ENCODE results near the gene PPP6R2.
"Not testable (repeated sequence)": the region's sequence is repeated elsewhere in the genome, so short reads cannot be mapped to it uniquely, and the experiment has no call there.

Gene PPP6R2

DNA sequence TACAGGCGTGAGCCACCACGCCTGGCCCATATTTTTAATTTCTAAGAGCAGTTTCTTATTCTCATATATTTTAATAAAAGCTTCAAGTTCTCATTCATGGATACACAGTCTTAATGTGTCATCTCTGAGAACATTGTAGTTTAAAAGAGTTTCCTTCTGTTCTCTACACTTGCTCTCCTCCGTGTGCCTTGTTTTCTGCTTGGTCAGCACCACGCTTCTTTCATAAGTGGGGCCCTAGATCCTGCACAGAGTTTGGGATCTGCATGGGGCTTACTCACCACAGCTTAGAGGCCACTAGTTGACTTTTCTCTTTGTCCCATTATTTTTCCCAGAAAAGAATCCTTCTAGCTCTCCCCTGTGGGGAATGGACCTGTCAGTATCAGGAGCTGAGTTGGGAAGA is 58.8 kb downstream of the PPP6R2 start:
- no peak for TF ChIP-seq ZNF274 (IDR thresholded peaks at IDR 0.05; ENCODE audit: low read depth, low read length)
- no peak overlapping the region for H3K4me3 ChIP-seq (ENCODE audit: low read length)

DNA sequence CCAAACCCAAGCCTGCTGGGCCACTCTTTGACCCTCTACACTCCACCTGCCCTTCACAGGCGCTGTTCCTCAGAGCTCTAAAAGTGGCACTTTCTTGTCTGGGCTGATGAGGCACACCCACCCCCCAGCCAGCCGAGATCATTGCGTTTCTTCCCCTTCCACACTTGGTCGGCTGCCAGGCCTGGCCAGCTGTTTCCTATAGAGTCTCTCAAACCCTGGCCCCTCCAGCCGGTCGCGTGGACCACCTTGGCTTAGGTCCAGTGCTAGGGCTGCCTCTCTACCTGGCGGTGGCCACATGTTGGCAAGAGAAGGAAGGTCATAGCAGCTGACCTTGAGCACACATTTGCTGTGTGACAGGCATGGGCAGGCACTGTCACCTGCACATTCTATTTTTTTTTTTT is 60.6 kb downstream of the PPP6R2 start:
- H3K4me3 ChIP-seq (ENCODE audit: low read length), result no peak overlapping the region
- TF ChIP-seq ZNF274 (IDR thresholded peaks at IDR 0.05; ENCODE audit: low read depth, low read length), result no peak

DNA sequence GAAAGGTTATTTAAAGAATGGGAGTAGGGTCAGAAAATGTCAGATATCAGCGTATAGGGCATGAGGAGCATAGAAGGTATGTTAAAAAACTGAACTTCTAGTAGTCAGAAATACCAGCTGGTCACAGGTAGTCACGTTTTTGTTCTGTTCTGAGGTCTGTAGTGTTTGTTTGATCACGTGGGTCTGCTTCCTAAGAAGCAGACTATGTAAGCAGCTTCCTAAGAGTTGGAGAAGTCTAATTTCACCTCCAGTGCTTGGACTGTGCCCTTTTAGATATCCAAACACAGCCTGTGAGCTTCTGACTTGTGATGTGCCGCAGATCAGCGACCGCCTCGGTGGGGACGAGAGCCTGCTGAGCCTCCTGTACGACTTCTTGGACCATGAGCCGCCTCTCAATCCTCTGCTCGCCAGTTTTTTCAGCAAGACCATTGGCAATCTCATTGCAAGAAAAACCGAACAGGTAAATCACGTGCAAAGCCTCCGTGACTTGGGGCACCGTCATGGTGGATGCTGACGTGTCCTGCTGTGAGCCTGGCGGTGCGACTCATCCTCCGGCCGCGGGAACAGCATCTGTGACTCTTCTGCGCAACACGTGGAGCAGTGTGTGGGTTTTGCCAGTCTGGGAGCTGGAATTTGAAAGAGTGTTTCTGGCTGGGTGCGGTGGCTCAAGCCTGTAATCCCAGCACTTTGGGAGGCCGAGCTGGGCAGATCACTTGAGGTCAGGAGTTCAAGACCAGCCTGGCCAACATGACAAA is 63.5 kb downstream of the PPP6R2 start:
- no peak overlapping the region for H3K4me3 ChIP-seq (ENCODE audit: low read length)
- TF ChIP-seq ZNF274 (IDR thresholded peaks at IDR 0.05; ENCODE audit: low read depth, low read length), result no peak

DNA sequence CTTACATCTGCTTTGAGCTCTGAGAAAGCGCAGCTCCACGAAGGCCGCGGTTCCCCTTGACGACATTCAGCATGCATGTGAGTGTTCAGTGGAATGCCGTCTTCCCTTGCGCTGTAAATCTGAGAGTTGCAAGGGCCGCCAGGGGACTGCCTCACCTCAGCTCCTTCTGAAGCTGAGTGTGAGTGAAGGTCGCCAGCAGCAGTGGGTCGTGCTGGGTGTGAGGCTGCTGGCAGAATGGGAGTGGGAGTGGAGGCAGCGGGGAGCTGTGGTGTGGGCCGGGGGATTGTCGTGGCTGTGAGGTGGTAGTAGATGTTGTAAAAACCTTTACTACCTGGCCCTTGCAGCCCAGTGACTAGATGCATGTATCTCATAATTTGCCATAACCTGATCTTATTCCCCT is 65.2 kb downstream of the PPP6R2 start:
- TF ChIP-seq ZNF274 (IDR thresholded peaks at IDR 0.05; ENCODE audit: low read depth, low read length), result no peak
- H3K4me3 ChIP-seq (ENCODE audit: low read length), result no peak overlapping the region

DNA sequence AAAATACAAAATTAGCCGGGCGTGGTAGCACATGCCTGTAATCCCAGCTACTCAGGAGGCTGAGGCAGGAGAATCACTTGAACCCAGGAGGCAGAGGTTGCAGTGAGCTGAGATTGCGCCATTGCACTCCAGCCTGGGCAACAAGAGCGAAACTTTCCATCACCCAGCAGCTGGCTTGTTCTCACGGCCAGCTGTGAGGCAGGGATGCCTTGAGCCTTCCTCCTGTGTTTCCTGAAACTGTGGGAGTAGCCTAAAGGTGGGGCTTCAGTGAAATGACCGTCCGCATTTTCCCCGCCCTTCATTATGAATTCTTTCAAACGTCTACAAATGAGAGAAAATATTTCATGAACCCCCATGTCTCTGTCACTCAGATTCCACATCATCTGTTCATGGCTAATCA is 65.8 kb downstream of the PPP6R2 start:
- H3K4me3 ChIP-seq (ENCODE audit: low read length), result not testable (repeated sequence)

DNA sequence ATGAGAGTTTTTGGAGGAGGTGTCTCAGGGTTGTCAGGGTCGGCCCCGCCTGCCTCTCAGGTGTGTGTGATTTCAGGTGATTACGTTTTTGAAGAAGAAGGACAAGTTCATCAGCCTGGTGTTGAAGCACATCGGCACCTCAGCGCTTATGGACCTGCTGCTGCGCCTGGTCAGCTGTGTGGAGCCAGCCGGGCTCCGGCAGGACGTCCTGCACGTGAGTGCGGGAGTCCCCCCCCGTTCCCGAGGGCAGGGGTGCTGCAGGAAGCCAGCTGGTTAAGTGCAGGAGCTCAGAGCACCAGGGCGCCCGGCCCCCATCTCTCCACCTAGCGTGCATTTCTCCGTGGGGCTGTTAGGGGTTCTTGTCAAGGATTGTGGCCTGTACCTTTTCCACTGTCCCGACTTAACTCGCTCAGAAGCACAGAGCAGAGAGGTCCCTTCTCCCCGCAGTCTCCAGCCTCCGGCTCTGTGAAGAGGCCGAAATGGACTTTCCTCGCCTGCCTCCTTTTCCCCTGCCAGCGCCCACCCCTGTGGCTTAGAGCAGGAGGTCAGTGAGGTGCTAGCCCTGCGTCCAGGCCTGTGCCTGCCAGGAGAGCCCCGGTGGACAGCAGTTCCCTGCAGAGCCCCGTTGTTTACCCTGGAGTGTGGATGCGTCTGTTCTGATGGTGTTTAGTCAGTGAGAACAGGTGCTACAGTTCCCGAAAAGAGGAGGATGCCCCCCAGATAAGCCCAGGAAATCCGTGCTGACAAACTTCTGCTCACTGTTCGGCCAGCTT is 71.5 kb downstream of the PPP6R2 start:
- no peak for TF ChIP-seq ZNF274 (IDR thresholded peaks at IDR 0.05; ENCODE audit: low read depth, low read length)

DNA sequence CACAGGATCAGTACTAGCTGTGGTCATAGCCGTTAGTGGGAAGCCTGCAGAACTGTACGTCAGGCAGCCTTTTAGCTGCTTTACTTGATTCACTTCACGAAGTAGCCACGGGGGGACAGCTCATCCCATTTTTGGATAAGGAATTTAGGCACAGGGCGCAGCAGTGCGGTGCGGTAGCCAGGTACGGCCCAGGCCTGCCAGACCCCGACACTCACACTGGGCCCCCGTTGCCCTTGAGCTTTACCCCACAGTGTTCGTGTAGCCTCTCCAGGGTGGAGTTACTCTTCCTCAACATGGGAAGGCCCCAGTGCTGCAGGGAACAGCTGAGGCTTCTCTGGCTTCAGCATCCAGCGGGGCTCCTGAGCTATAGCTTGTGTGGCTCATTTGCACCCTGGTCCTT is 72.3 kb downstream of the PPP6R2 start:
- no peak for TF ChIP-seq ZNF274 (IDR thresholded peaks at IDR 0.05; ENCODE audit: low read depth, low read length)
- no peak overlapping the region for H3K4me3 ChIP-seq (ENCODE audit: low read length)

More for the DNA sequence above, 71.5 kb downstream of the PPP6R2 start:
- no peak overlapping the region for H3K4me3 ChIP-seq (ENCODE audit: low read length)

DNA sequence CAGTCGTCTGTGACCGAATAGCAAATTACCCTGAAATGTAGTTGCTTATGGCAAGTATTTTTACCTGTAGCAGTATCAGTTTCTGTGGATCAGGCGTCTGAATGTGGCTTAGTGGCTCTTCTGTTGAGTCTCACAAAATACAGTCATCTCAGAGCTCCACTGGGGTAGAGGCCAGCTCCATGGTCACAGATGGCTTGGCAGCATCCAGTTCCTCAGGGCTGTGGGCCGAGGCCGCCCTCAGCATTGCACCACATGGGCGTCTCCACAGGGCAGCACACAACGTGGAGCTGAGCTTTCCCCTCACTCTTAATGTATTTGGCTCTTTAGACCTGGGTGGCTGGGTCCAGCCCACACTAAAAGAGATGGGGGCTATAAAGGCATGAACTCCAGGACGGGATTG is 73.9 kb downstream of the PPP6R2 start:
- TF ChIP-seq ZNF274 (IDR thresholded peaks at IDR 0.05; ENCODE audit: low read depth, low read length), result no peak
- H3K4me3 ChIP-seq (ENCODE audit: low read length), result no peak overlapping the region

DNA sequence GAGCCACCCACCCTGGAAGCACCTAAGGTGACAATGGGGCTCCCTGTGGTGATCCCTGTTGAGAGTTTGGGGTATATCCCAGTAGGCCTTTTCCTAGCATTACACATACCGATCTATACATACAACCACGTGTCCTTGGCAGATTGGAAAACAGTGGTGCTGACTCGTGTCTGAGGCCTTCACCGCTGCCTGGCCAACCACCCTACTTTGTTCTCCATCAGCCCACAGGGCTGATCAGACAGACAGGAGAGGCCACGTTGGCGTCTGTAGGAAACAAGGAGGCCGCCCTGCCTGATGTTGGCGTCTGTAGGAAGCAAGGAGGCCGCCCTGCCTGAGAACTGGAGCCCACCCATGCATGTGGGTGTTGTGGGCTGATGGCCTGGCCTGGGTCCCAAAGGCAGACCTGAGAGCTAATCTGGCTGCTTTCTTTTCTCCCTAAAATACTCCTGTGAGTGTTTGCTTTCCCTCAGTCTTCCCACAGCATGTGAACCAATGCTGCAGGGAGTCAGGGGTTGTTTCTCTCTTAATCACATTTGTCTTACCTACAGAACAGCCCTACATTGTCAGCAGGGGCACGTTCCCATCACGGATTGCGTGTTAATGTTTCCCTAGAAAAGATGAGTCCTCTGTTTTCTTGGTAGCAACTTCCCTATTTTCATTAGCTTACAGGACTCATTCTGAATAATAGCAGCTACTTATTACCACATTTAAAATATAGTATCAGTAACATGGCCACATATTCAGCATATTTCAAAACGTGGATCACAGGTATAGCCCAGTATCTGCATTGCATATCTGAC is 74.5 kb downstream of the PPP6R2 start:
- no peak overlapping the region for H3K4me3 ChIP-seq (ENCODE audit: low read length)
- no peak for TF ChIP-seq ZNF274 (IDR thresholded peaks at IDR 0.05; ENCODE audit: low read depth, low read length)

DNA sequence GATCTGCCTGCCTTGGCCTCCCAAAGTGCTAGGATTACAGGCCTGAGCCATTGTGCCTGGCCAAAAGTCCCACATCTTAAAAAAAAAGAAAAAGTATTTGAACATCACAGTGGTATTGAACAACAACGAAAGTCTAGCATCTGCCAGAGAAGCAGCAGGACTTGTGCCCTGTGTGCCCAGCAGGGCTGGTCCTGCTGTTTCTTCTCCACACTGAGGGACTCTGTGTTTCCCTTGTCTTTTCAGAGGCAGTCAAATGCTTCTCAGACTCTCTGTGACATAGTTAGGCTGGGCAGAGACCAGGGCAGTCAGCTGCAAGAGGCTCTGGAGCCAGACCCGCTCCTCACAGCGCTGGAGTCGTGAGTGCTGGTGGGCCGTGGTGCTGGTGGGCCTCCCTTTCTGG is 75.5 kb downstream of the PPP6R2 start:
- H3K4me3 ChIP-seq (ENCODE audit: low read length), result no peak overlapping the region
- TF ChIP-seq ZNF274 (IDR thresholded peaks at IDR 0.05; ENCODE audit: low read depth, low read length), result no peak

DNA sequence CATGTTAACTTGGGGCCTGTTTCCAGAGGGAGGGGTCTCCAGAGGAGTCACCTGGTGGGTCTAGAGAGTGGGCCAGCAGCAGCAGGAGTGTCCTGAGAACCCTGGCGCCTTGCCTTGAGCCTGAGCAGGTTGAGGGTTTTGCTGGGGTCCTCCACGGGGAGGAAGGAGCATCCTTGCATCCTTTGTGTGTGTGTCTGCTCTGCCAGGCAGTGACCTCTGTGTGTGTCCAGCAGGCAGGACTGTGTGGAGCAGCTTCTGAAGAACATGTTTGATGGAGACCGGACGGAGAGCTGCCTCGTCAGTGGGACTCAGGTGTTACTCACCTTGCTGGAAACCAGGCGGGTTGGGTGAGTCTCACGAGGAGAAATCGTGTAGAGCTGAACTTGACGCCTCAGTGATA is 76.0 kb downstream of the PPP6R2 start:
- no peak overlapping the region for H3K4me3 ChIP-seq (ENCODE audit: low read length)
- TF ChIP-seq ZNF274 (IDR thresholded peaks at IDR 0.05; ENCODE audit: low read depth, low read length), result no peak

DNA sequence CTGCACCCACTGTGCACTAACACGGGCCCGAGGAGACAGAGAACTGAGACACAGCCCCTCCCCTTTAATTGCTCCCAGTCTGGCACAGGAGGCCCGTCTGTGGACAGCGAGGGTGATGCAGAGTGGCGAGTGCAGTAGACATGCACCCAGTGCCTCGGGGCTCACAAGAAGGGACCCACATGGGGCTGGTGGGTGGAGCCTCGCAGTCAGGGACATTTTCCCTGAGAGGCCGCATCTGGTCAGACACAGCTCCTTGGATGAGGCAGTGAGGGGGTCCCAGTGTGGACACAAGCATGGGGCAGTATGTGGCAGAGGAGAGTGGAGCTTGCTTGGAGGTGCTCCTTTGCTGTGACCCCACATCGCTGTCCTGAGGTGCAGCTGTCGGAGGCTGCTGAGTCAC is 76.9 kb downstream of the PPP6R2 start:
- TF ChIP-seq ZNF274 (IDR thresholded peaks at IDR 0.05; ENCODE audit: low read depth, low read length), result no peak
- no peak overlapping the region for H3K4me3 ChIP-seq (ENCODE audit: low read length)

DNA sequence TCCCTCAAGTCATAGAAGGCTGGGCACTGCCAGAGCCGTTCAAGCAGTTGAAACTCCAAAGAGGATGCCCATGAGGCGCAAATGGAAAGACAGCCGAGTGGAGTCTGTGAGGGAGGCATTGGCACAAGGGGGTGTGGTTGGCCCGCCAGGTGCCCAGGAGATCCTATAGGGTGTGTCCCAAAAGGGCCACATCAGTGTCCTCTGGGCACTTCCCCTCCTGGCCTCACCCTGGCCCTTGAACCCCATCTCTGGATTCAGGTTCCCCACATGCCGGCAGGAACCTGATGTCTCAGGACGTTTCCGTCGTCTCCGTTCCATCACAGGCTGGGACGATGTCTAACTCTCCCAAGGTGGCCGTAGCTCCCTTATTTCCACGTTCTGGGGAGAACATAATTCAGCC is 77.5 kb downstream of the PPP6R2 start:
- H3K4me3 ChIP-seq (ENCODE audit: low read length), result no peak overlapping the region
- no peak for TF ChIP-seq ZNF274 (IDR thresholded peaks at IDR 0.05; ENCODE audit: low read depth, low read length)

DNA sequence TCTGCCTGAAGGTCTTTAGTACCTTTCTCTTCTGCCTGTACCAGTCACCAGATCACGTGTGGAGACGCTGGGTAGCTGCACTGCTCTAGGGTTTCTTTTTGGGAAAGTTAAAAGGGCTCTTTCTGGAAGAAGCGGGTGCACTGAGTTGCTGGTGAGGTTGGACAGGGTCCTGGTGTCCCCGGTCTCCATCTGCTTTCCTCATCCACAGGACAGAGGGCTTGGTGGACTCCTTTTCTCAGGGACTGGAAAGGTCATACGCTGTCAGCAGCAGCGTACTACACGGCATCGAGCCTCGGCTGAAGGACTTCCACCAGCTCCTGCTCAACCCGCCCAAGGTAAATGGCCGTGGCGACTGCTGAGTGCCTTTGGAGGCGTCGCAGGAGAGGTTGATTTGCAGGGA is 78.9 kb downstream of the PPP6R2 start:
- H3K4me3 ChIP-seq (ENCODE audit: low read length), result no peak overlapping the region
- no peak for TF ChIP-seq ZNF274 (IDR thresholded peaks at IDR 0.05; ENCODE audit: low read depth, low read length)
